ENCODE results near the gene MRPL43. TPM values are rescaled to one million over a fixed set of nuclear protein-coding genes. Genes with fewer than 3 reads are reported as not detected.

Gene MRPL43
- total RNA-seq, 1 donor from 2014 or later: 44.2 TPM

GRCh38 chr10:100962351-100963080 is 24.8 kb downstream of the MRPL43 start:
- DNase-seq (no peak), ATAC-seq (ENCODE audit: low read depth) (no peak)
- no peak overlapping the region for H3K27ac Mint-ChIP-seq
- TF ChIP-seq, protein P1, sequence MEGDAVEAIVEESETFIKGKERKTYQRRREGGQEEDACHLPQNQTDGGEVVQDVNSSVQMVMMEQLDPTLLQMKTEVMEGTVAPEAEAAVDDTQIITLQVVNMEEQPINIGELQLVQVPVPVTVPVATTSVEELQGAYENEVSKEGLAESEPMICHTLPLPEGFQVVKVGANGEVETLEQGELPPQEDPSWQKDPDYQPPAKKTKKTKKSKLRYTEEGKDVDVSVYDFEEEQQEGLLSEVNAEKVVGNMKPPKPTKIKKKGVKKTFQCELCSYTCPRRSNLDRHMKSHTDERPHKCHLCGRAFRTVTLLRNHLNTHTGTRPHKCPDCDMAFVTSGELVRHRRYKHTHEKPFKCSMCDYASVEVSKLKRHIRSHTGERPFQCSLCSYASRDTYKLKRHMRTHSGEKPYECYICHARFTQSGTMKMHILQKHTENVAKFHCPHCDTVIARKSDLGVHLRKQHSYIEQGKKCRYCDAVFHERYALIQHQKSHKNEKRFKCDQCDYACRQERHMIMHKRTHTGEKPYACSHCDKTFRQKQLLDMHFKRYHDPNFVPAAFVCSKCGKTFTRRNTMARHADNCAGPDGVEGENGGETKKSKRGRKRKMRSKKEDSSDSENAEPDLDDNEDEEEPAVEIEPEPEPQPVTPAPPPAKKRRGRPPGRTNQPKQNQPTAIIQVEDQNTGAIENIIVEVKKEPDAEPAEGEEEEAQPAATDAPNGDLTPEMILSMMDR (IDR thresholded peaks at IDR 0.05): no peak
- intact Hi-C loops (cut with micrococcal nuclease): no loop called here
- CTCF ChIA-PET: no interaction called here
- H3K4me3 Mint-ChIP-seq: no peak overlapping the region
- H3K27me3 Mint-ChIP-seq: no peaks in the 10 kb centered on the region
- H3K36me3 Mint-ChIP-seq (ENCODE audit: low read depth): peaks cover 48% of the 10 kb centered on the region
- POLR2A ChIA-PET: no interaction called here
- no peaks in the 10 kb centered on the region for H3K4me1 Mint-ChIP-seq
- no peaks in the 10 kb centered on the region for H3K9me3 Mint-ChIP-seq

DNA sequence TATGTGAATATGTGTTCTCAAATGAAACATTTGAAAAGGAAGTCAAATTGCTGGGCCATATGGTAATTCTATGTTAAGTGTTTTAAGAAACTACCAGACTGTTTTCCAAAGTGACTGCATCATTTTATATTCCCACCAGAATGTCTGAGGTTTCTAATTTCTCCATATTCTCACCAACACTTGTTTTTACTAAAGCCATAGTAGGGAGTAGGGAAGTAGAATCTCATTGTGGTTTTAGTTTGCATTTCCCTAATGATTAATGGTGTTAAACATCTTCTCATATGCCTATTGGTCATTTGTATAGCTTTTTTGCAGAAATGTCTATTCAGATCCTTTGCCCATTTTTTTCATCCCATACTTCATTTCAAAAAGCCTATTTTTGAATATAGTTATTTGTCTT is 27.0 kb downstream of the MRPL43 start:
- H3K9me3 Mint-ChIP-seq: no peaks in the 10 kb centered on the region
- POLR2A ChIA-PET: no interaction called here
- H3K4me1 Mint-ChIP-seq: no peaks in the 10 kb centered on the region
- CTCF ChIA-PET: no interaction called here
- no peak overlapping the region for H3K27ac Mint-ChIP-seq
- TF ChIP-seq, protein P1 (IDR thresholded peaks at IDR 0.05): no peak
- intact Hi-C loops (cut with micrococcal nuclease): no loop called here
- no peaks in the 10 kb centered on the region for H3K27me3 Mint-ChIP-seq
- H3K36me3 Mint-ChIP-seq (ENCODE audit: low read depth): peaks cover 60% of the 10 kb centered on the region
- no peak overlapping the region for H3K4me3 Mint-ChIP-seq
- no peak for DNase-seq
- ATAC-seq (ENCODE audit: low read depth): no peak

DNA sequence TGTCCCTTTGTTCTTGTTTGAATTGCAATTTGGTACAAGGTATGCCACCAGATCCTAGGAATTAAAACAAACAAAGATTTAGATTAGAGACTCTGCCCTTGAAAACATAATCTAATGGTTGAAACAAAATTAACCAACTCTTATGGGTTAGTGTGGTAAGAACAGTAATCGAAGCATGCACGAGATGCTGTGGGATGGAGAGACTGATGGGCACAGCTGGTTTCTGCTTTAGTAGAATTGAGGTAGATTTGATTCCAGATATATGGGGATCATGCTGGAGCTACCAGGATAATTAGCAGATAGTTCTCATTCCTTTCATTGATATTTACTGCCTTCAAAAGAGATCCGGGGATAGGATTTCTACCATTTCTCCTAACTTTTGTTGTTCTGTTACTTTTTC is 38.4 kb downstream of the MRPL43 start:
- ATAC-seq (ENCODE audit: low read depth) (no peak), DNase-seq (no peak)
- Mint-ChIP-seq H3K36me3 (ENCODE audit: low read depth) (peaks cover 73% of the 10 kb centered on the region), H3K9me3 (no peaks in the 10 kb centered on the region), H3K4me3 (no peak overlapping the region), H3K27ac (no peak overlapping the region), H3K4me1 (no peaks in the 10 kb centered on the region), H3K27me3 (no peaks in the 10 kb centered on the region)
- intact Hi-C loops (cut with micrococcal nuclease): no loop called here
- POLR2A ChIA-PET: no interaction called here
- TF ChIP-seq, protein P1 (IDR thresholded peaks at IDR 0.05): no peak
- CTCF ChIA-PET: no interaction called here

DNA sequence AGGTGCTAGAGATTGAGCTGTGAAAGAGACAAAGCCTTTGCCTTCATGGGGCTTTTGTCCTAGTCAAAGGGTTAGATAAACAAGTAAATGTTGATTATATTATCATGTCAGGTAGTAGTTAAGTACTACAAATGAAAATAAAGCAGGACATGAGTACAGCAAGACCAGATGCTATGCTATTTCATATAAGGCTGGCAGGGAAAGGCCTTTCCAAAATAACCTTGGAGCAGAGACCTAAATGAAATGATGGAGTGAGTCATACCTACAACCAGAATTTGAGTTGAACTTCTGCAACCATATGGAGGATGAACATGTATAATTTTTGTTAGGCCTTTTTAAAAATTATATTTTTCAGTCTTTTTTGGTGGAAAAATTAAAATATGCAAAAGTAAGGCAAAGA is 41.5 kb downstream of the MRPL43 start:
- Mint-ChIP-seq H3K4me3 (no peak overlapping the region), H3K36me3 (ENCODE audit: low read depth) (peaks cover 87% of the 10 kb centered on the region), H3K4me1 (no peaks in the 10 kb centered on the region), H3K27ac (no peak overlapping the region), H3K27me3 (no peaks in the 10 kb centered on the region), H3K9me3 (no peaks in the 10 kb centered on the region)
- TF ChIP-seq, protein P1 (IDR thresholded peaks at IDR 0.05): no peak
- ChIA-PET POLR2A (no interaction called here), CTCF (no interaction called here)
- ATAC-seq (ENCODE audit: low read depth) (no peak), DNase-seq (no peak)
- intact Hi-C loops (cut with micrococcal nuclease): no loop called here

DNA sequence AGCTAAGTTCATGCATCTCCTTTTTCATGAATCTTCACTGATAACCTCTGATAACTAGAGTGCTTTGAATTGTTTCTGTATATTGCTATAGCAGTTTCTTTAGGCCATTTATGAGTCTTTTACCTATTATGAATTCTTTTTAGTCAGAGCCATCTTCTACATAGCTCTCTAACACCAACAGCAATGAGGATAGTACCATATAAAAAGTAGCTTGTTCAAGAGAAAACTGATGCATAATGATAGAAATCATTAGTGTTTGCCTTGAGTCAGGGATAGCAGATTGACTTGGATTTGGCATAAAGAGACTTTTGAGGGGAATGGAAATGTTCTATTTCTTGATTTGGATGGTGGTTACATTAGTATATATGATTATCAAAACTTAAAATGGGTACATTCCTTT is 43.8 kb downstream of the MRPL43 start:
- Mint-ChIP-seq H3K27me3 (no peaks in the 10 kb centered on the region), H3K4me1 (no peaks in the 10 kb centered on the region), H3K36me3 (ENCODE audit: low read depth) (peaks cover 81% of the 10 kb centered on the region), H3K27ac (no peak overlapping the region), H3K4me3 (no peak overlapping the region), H3K9me3 (no peaks in the 10 kb centered on the region)
- CTCF ChIA-PET: no interaction called here
- TF ChIP-seq, protein P1 (IDR thresholded peaks at IDR 0.05): no peak
- no peak for DNase-seq
- no peak for ATAC-seq (ENCODE audit: low read depth)
- POLR2A ChIA-PET: no interaction called here
- intact Hi-C loops (cut with micrococcal nuclease): no loop called here
